ENCODE data around the gene GSTA1. TPM values are rescaled to one million over a fixed set of nuclear protein-coding genes. Genes with fewer than 3 reads are reported as not detected.

Gene GSTA1
- total RNA-seq (2022; extraction: Qiagen RNA extraction; ENCODE audit: low read depth), result not detected in 5 replicates

GRCh38 chr6:52803668-52804255 is at the start of gene GSTA1:
Gene GSTA1 (minus strand): TSS chr6:52803816. CDS start chr6:52799267, 4,549 bp downstream.

GRCh38 chr6:52840763-52841585 is 37.4 kb upstream of the GSTA1 start, which contains the start of gene GSTA5:
Gene GSTA5 (minus strand): TSS chr6:52840813.

GRCh38 chr6:52763322-52763916 is 40.2 kb downstream of the GSTA1 start, which contains the start of gene GSTA2:
Gene GSTA2 (minus strand): TSS chr6:52763475. CDS start chr6:52757947, 5,528 bp downstream.

Other genes with a start within 250 kb of the GSTA1 start
- gene TRAM2, start 226.8 kb downstream of the GSTA1 start, total RNA-seq (2022; extraction: Qiagen RNA extraction; ENCODE audit: low read depth), result 21.7 to 26.9 TPM (median 24.5 TPM) in 5 replicates
- gene TMEM14A, start 132.7 kb downstream of the GSTA1 start, total RNA-seq (2022; extraction: Qiagen RNA extraction; ENCODE audit: low read depth), result 35.1 to 47.4 TPM (median 40.0 TPM) in 5 replicates
- gene GSTA2, start 40.3 kb downstream of the GSTA1 start, total RNA-seq (2022; extraction: Qiagen RNA extraction; ENCODE audit: low read depth), result 0.06 to 0.17 TPM in 2 of 5 replicates, not detected in the others
- gene GSTA5, start 37.0 kb upstream of the GSTA1 start, total RNA-seq (2022; extraction: Qiagen RNA extraction; ENCODE audit: low read depth), result not detected in 5 replicates
- gene GSTA3, start 105.9 kb upstream of the GSTA1 start, total RNA-seq (2022; extraction: Qiagen RNA extraction; ENCODE audit: low read depth), result not detected in 5 replicates
- gene GSTA4, start 191.5 kb upstream of the GSTA1 start, total RNA-seq (2022; extraction: Qiagen RNA extraction; ENCODE audit: low read depth), result 7.5 to 9.5 TPM (median 9.2 TPM) in 5 replicates

Measured in A549 treated with DMSO at 1 μM for 4 hours (cell line).